Astrocyte (in vitro differentiated cells and primary cell): Measurements from ENCODE around the gene HNRNPK.

ENCODE experiments used
- CTCF ChIP-seq: IDR thresholded peaks from 2 replicates; pipeline ENCODE4 v1.5.1; 2011; ENCODE audit warnings: low read depth, mild to moderate bottlenecking, inconsistent platforms, low read length, moderate library complexity; ENCODE audit not compliant: insufficient read depth
- EZH2 ChIP-seq: IDR thresholded peaks from 2 replicates; pipeline ENCODE4 v1.6.1; 2012; ENCODE audit warnings: mild to moderate bottlenecking, low read length, inconsistent platforms; ENCODE audit not compliant: insufficient read depth

GRCh38 chr9:83920927-83921707 is 58.9 kb downstream of the HNRNPK start, which contains the start of gene KIF27:
- TF ChIP-seq EZH2 (no peak), CTCF (no peak)
